C1 segment of cervical spinal cord (tissue), 14 donors: Measurements from ENCODE around the gene SLC8A1.

Source experiments
- DNase-seq, 14 donors: peaks; one replicate each; lab custom pipeline; 2025; lab: John Stamatoyannopoulos, UW

The SLC8A1 gene

GRCh38 chr2:40197121-40197520 lies 254.8 kb downstream of the SLC8A1 start:
- no peak for DNase-seq

- DNase-seq = no peak
Measured at GRCh38 chr2:40193670-40194026, 258.2 kb downstream of the SLC8A1 start.

GRCh38 chr2:40192864-40193669 lies 258.8 kb downstream of the SLC8A1 start:
- no peak for DNase-seq

GRCh38 chr2:40190457-40190856 lies 261.4 kb downstream of the SLC8A1 start:
- DNase-seq = no peak

GRCh38 chr2:40189881-40190280 lies 262.0 kb downstream of the SLC8A1 start:
- DNase-seq = no peak

- DNase-seq = no peak
Measured at GRCh38 chr2:40187054-40187453, 264.8 kb downstream of the SLC8A1 start.

- DNase-seq = no peak
Measured at GRCh38 chr2:40184551-40184950, 267.3 kb downstream of the SLC8A1 start.

GRCh38 chr2:40181855-40182254 lies 270.0 kb downstream of the SLC8A1 start:
- no peak for DNase-seq

GRCh38 chr2:40179801-40180200 lies 272.1 kb downstream of the SLC8A1 start:
- no peak for DNase-seq

GRCh38 chr2:40178971-40179370 lies 272.9 kb downstream of the SLC8A1 start:
- DNase-seq = no peak

- no peak for DNase-seq
Measured at GRCh38 chr2:40178171-40178778, 273.6 kb downstream of the SLC8A1 start.

GRCh38 chr2:40177366-40177765 lies 274.5 kb downstream of the SLC8A1 start:
- DNase-seq = no peak

- no peak for DNase-seq
Measured at GRCh38 chr2:40173276-40173675, 278.6 kb downstream of the SLC8A1 start.

GRCh38 chr2:40169856-40170255 lies 282.0 kb downstream of the SLC8A1 start:
- DNase-seq = no peak

- DNase-seq = no peak
Measured at GRCh38 chr2:40169430-40169829, 282.5 kb downstream of the SLC8A1 start.

GRCh38 chr2:40168546-40168945 lies 283.3 kb downstream of the SLC8A1 start:
- no peak for DNase-seq

GRCh38 chr2:40168032-40168431 lies 283.9 kb downstream of the SLC8A1 start:
- DNase-seq = no peak

- no peak for DNase-seq
Measured at GRCh38 chr2:40166006-40166405, 285.9 kb downstream of the SLC8A1 start.

- DNase-seq = no peak
Measured at GRCh38 chr2:40165509-40165844, 286.4 kb downstream of the SLC8A1 start.

- no peak for DNase-seq
Measured at GRCh38 chr2:40164736-40165508, 287.0 kb downstream of the SLC8A1 start.

GRCh38 chr2:40161986-40162385 lies 289.9 kb downstream of the SLC8A1 start:
- no peak for DNase-seq

GRCh38 chr2:40160751-40161218 lies 291.1 kb downstream of the SLC8A1 start:
- DNase-seq = no peak

GRCh38 chr2:40159333-40159732 lies 292.6 kb downstream of the SLC8A1 start:
- no peak for DNase-seq
